Osteocyte (in vitro differentiated cells): Measurements from ENCODE around the gene MYOG. TPM values are rescaled to one million over a fixed set of nuclear protein-coding genes. Genes with fewer than 3 reads are reported as not detected.

Source experiments
- DNase-seq: peaks from one replicate; pipeline ENCODE4 v3.0.0; 2021; ENCODE audit warnings: mixed read lengths; ENCODE audit not compliant: unreplicated experiment; ENCODE audit errors: extremely low spot score
- H3K27ac Mint-ChIP-seq: one replicate; pipeline ENCODE4 v1.8.0; 2021; ENCODE audit warnings: mild to moderate bottlenecking, mixed read lengths; ENCODE audit not compliant: unreplicated experiment
- H3K27me3 Mint-ChIP-seq: one replicate; pipeline ENCODE4 v1.8.0; 2021; ENCODE audit warnings: mixed read lengths; ENCODE audit not compliant: unreplicated experiment
- H3K36me3 Mint-ChIP-seq: one replicate; pipeline ENCODE4 v1.8.0; 2021; ENCODE audit warnings: mixed read lengths; ENCODE audit not compliant: unreplicated experiment
- H3K4me1 Mint-ChIP-seq: one replicate; pipeline ENCODE4 v1.8.0; 2021; ENCODE audit warnings: mixed read lengths; ENCODE audit not compliant: unreplicated experiment
- H3K4me3 Mint-ChIP-seq: one replicate; pipeline ENCODE4 v1.8.0; 2021; ENCODE audit warnings: mild to moderate bottlenecking, moderate library complexity, mixed read lengths; ENCODE audit not compliant: unreplicated experiment
- H3K9me3 Mint-ChIP-seq: one replicate; pipeline ENCODE4 v1.8.0; 2021; ENCODE audit warnings: mixed read lengths; ENCODE audit not compliant: unreplicated experiment
- CTCF ChIP-seq: fragments of 200-600 bp; sonication (generic); IDR thresholded peaks from 2 replicates; pipeline ENCODE4 v1.5.0; 2021; ENCODE audit warnings: antibody characterized with exemption, mild to moderate bottlenecking, moderate library complexity
- total RNA-seq: library from RNA; stranded (reverse); gene quantifications from 2 replicates; pipeline ENCODE4 v1.2.1, GENCODE V29; 2021

Gene MYOG
- total RNA-seq, 1 donor from 2014 or later = not detected

- H3K4me3 Mint-ChIP-seq = no peak overlapping the region
- peaks cover 23% of the 10 kb centered on the region for H3K4me1 Mint-ChIP-seq
- DNase-seq = no peak
- TF ChIP-seq CTCF = no peak
- H3K9me3 Mint-ChIP-seq = no peaks in the 10 kb centered on the region
- no peaks in the 10 kb centered on the region for H3K36me3 Mint-ChIP-seq
- H3K27me3 Mint-ChIP-seq = peaks cover 25% of the 10 kb centered on the region
- peak overlapping the region; percentile 40 for H3K27ac Mint-ChIP-seq
Measured at GRCh38 chr1:203129501-203130231, 43.9 kb upstream of the MYOG start.

GRCh38 chr1:203128716-203129500 lies 43.1 kb upstream of the MYOG start:
- peak; percentile 83 for DNase-seq
- Mint-ChIP-seq H3K4me3 (no peak overlapping the region), H3K36me3 (no peaks in the 10 kb centered on the region), H3K27me3 (peaks cover 33% of the 10 kb centered on the region), H3K4me1 (peaks cover 23% of the 10 kb centered on the region), H3K9me3 (no peaks in the 10 kb centered on the region), H3K27ac (peak overlapping the region; percentile 40)
- TF ChIP-seq CTCF = no peak

GRCh38 chr1:203128431-203128715 lies 42.6 kb upstream of the MYOG start:
- Mint-ChIP-seq H3K4me1 (peaks cover 23% of the 10 kb centered on the region), H3K36me3 (no peaks in the 10 kb centered on the region), H3K9me3 (no peaks in the 10 kb centered on the region), H3K27ac (no peak overlapping the region), H3K27me3 (peaks cover 38% of the 10 kb centered on the region), H3K4me3 (peak overlapping the region; percentile 58)
- TF ChIP-seq CTCF = no peak
- no peak for DNase-seq

GRCh38 chr1:203127666-203128430 lies 42.0 kb upstream of the MYOG start, which contains the start of gene ADORA1:
ADORA1 (plus strand) TSS chr1:203127726; CDS start chr1:203128842, 1,116 bp downstream.
- Mint-ChIP-seq H3K36me3 (no peaks in the 10 kb centered on the region), H3K27me3 (peaks cover 41% of the 10 kb centered on the region)
- TF ChIP-seq CTCF = peak; percentile 23

More at GRCh38 chr1:203127666-203128430, 42.0 kb upstream of the MYOG start, which contains the start of gene ADORA1:
- Mint-ChIP-seq H3K4me3 (peak within 1 kb of the TSS; percentile 58), H3K9me3 (no peaks in the 10 kb centered on the region), H3K27ac (no peak within 1 kb of the TSS), H3K4me1 (peaks cover 23% of the 10 kb centered on the region)
- peak; percentile 86 for DNase-seq
